ENCODE results near the gene SS18L1.
"Not testable (repeated sequence)": the region's sequence is repeated elsewhere in the genome, so short reads cannot be mapped to it uniquely, and the experiment has no call there.

Gene SS18L1

GRCh38 chr20:62143957-62144825 lies 622 bp downstream of the SS18L1 start:
- ChIA-PET POLR2A (interaction anchor here (1.4 kb wide), 1 partner anchor 134 kb away, joined by 3 read pairs; no protein-coding TSS in a partner anchor), CTCF (interaction anchor here (1.2 kb wide), 1 partner anchor 13 kb away, joined by 3 read pairs; no protein-coding TSS in a partner anchor)
- TF ChIP-seq L3MBTL2 (conservative IDR thresholded peaks at IDR 0.05): 0 out of 2 replicates have a peak, but pooled peaks have one; percentile 47
- no peak for TF ChIP-seq TARDBP (IDR thresholded peaks at IDR 0.05)
- DNase-seq (ENCODE audit: extremely low spot score): peak; percentile 60

DNA sequence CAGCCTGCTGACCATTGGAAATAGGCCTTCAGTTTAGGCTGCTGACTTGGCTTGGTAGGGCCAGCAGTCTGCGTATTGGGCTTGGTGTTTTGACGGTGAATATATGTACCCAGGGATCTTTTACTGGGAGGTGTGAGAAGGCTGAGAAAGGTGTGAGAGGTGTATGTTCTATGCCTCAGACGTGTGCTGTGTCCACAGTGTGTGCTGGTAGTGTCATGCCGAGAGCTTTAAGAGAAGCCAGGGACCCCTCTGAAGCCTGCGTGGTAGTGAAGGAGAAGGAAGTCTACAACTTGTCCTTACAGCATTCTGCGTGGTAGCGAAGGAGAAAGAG lies 2.1 kb downstream of the SS18L1 start:
- no peak for DNase-seq (ENCODE audit: extremely low spot score)
- ChIA-PET POLR2A (no interaction called here), CTCF (interaction anchor here (1.2 to 1.3 kb wide), 2 partner anchors 9 to 11 kb away, joined by 3 to 4 read pairs; no protein-coding TSS in a partner anchor)
- TF ChIP-seq NFRKB (IDR thresholded peaks at IDR 0.05) (no peak), FOXA1 (IDR thresholded peaks at IDR 0.05) (no peak), ELF4 (IDR thresholded peaks at IDR 0.05) (no peak), L3MBTL2 (conservative IDR thresholded peaks at IDR 0.05) (no peak), FOXM1 (IDR thresholded peaks at IDR 0.05; ENCODE audit: borderline replicate concordance) (no peak)

DNA sequence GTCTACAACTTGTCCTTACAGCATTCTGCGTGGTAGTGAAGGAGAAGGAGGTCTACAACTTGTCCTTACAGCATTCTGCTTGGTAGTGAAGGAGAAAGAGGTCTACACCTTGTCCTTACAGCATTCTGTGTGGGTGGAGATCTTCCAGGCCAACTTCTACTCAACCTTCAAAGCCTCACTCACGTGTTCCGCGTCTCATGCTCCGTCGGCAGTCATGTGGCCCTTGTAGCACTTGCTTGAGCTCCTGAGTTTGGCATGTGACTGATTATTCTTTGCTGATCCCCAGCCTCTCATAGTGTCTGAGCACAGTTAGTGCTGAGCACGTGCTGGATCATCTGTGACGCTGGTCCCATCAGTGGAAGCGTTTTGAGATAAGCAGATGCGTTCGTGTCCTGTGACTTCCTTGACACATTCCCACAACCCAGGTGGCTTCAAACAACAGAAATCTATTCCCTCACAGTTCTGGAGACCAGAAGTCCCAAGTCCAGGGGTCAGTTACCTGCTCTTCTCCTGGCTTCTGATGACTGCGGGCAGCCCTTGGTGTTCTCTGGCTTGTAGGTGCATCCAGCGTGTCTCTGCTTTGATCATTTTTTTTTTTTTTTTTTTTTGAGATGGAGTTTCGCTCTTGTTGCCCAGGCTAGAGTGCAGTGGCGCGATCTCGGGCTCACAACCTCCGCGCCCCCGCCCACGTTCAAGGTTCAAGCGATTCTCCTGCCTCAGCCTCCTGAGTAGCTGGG lies 2.6 kb downstream of the SS18L1 start:
- ChIA-PET POLR2A (no interaction called here), CTCF (interaction anchor here (1.3 kb wide), 1 partner anchor 10 kb away, joined by 4 read pairs; no protein-coding TSS in a partner anchor)
- TF ChIP-seq TARDBP (IDR thresholded peaks at IDR 0.05) (no peak), CTBP1 (IDR thresholded peaks at IDR 0.05; ENCODE audit: borderline replicate concordance) (no peak), FOXM1 (IDR thresholded peaks at IDR 0.05; ENCODE audit: borderline replicate concordance) (no peak), FOXA1 (IDR thresholded peaks at IDR 0.05) (no peak), FOXK2 (IDR thresholded peaks at IDR 0.05) (no peak), ARNT (IDR thresholded peaks at IDR 0.05) (no peak), ZNF384 (IDR thresholded peaks at IDR 0.05) (no peak)
- TF ChIP-seq, protein P1, sequence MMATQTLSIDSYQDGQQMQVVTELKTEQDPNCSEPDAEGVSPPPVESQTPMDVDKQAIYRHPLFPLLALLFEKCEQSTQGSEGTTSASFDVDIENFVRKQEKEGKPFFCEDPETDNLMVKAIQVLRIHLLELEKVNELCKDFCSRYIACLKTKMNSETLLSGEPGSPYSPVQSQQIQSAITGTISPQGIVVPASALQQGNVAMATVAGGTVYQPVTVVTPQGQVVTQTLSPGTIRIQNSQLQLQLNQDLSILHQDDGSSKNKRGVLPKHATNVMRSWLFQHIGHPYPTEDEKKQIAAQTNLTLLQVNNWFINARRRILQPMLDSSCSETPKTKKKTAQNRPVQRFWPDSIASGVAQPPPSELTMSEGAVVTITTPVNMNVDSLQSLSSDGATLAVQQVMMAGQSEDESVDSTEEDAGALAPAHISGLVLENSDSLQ (IDR thresholded peaks at IDR 0.05): no peak
- no peak for DNase-seq (ENCODE audit: extremely low spot score)

- ChIA-PET CTCF (no interaction called here), POLR2A (no interaction called here)
- TF ChIP-seq L3MBTL2 (conservative IDR thresholded peaks at IDR 0.05): no peak
- TF ChIP-seq ARNT (IDR thresholded peaks at IDR 0.05): no peak
- TF ChIP-seq TARDBP (IDR thresholded peaks at IDR 0.05): no peak
- no peak for TF ChIP-seq FOXK2 (IDR thresholded peaks at IDR 0.05)
- TF ChIP-seq FOXA1 (IDR thresholded peaks at IDR 0.05): no peak
- no peak for TF ChIP-seq LEF1 (IDR thresholded peaks at IDR 0.05; ENCODE audit: borderline replicate concordance)
- TF ChIP-seq SP1 (IDR thresholded peaks at IDR 0.05): no peak
- TF ChIP-seq ZNF384 (IDR thresholded peaks at IDR 0.05): no peak
- TF ChIP-seq CTBP1 (IDR thresholded peaks at IDR 0.05; ENCODE audit: borderline replicate concordance): no peak
- no peak for TF ChIP-seq BHLHE40 (IDR thresholded peaks at IDR 0.05; ENCODE audit: borderline replicate concordance)
- DNase-seq (ENCODE audit: extremely low spot score): no peak
Observed at GRCh38 chr20:62147125-62147524, 3.6 kb downstream of the SS18L1 start.

DNA sequence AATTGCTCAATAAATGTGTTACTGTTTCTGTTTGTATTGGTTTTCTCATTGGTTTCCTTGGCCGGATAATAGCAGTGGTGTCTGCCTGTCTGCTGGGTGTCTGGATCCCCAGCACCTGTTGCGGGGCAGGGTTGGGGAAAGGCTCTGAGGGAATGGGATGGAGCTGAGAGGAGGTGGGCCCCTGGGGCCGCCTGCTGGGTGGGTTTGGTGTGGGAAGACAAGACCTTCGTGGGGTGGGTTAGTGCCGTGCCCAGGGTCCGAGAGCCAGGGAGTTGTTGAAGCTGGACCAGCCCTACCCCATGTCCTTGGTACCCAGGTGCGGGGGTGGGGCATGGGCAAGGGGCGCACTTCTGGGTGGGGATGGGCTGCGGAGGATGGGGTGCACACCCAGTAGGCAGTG lies 4.0 kb downstream of the SS18L1 start:
- POLR2A ChIA-PET: no interaction called here
- no peak for DNase-seq (ENCODE audit: extremely low spot score)
- no peak for TF ChIP-seq HDGF (IDR thresholded peaks at IDR 0.05; ENCODE audit: borderline replicate concordance)
- TF ChIP-seq CTBP1 (IDR thresholded peaks at IDR 0.05; ENCODE audit: borderline replicate concordance): no peak
- TF ChIP-seq BHLHE40 (IDR thresholded peaks at IDR 0.05; ENCODE audit: borderline replicate concordance): no peak
- TF ChIP-seq FOXM1 (IDR thresholded peaks at IDR 0.05; ENCODE audit: borderline replicate concordance): no peak
- TF ChIP-seq, protein P1 (IDR thresholded peaks at IDR 0.05): no peak
- no peak for TF ChIP-seq FOXK2 (IDR thresholded peaks at IDR 0.05)
- TF ChIP-seq SUZ12 (IDR thresholded peaks at IDR 0.05): no peak
- CTCF ChIA-PET: no interaction called here

DNA sequence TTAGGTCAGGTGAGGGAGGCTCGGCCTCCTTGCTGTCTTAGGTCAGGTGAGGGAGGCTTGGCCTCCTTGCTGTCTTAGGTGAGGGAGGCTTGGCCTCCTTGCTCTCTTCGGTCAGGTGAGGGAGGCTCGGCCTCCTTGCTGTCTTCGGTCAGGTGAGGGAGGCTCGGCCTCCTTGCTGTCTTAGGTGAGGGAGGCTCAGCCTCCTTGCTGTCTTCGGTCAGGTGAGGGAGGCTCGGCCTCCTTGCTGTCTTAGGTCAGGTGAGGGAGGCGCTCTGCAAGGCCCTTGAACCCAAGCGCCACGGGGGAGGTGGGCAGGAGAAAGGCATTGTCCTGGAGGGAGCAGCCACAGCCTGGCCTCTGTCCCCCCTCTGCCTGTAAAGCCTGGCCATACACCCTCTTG lies 4.8 kb downstream of the SS18L1 start:
- DNase-seq (ENCODE audit: extremely low spot score); CTCF ChIA-PET; POLR2A ChIA-PET: not testable (repeated sequence)

GRCh38 chr20:62148908-62149314 lies 5.3 kb downstream of the SS18L1 start:
- ChIA-PET CTCF (no interaction called here), POLR2A (no interaction called here)
- no peak for DNase-seq (ENCODE audit: extremely low spot score)
- TF ChIP-seq FOXM1 (IDR thresholded peaks at IDR 0.05; ENCODE audit: borderline replicate concordance): no peak
- TF ChIP-seq FOXK2 (IDR thresholded peaks at IDR 0.05): no peak
- TF ChIP-seq FOXA1 (IDR thresholded peaks at IDR 0.05): no peak
- no peak for TF ChIP-seq NFRKB (IDR thresholded peaks at IDR 0.05)
- no peak for TF ChIP-seq CTBP1 (IDR thresholded peaks at IDR 0.05; ENCODE audit: borderline replicate concordance)
- no peak for TF ChIP-seq SUZ12 (IDR thresholded peaks at IDR 0.05)
- TF ChIP-seq ELF4 (IDR thresholded peaks at IDR 0.05): no peak
- TF ChIP-seq BHLHE40 (IDR thresholded peaks at IDR 0.05; ENCODE audit: borderline replicate concordance): no peak
- no peak for TF ChIP-seq LEF1 (IDR thresholded peaks at IDR 0.05; ENCODE audit: borderline replicate concordance)
- TF ChIP-seq ZNF384 (IDR thresholded peaks at IDR 0.05): no peak
- TF ChIP-seq TARDBP (IDR thresholded peaks at IDR 0.05): no peak
- TF ChIP-seq SP1 (IDR thresholded peaks at IDR 0.05): no peak
- no peak for TF ChIP-seq ARNT (IDR thresholded peaks at IDR 0.05)
- no peak for TF ChIP-seq L3MBTL2 (conservative IDR thresholded peaks at IDR 0.05)
- TF ChIP-seq HDGF (IDR thresholded peaks at IDR 0.05; ENCODE audit: borderline replicate concordance): no peak
- TF ChIP-seq, protein P1 (IDR thresholded peaks at IDR 0.05): no peak
